HG03442 (cell line): Measurements from ENCODE around the gene TCF4.

Experiments used
- ATAC-seq: cut with Tn5 transposase; IDR thresholded peaks from one replicate; pipeline ENCODE4 v1.9.1; 2021; ENCODE audit warnings: mild to moderate bottlenecking, moderate library complexity; ENCODE audit not compliant: unreplicated experiment

Gene TCF4

DNA sequence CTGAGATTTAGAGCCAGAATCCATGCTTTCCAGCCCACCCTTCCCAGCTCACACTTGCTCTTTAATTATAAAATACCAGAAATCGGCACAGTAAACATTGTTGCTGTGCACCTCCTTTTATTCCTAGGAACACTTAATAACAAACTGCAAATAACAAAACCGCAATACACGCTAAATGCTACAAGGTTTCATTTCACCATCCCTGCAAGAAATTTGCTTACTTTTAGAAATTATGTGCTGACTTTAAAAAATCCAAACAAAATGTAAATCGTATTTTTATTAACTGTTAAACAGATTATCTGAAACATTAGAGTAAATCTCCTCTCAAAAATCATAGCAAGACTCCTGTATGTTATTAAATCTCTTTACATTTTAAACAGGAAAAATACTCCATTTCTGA lies 79.3 kb downstream of the TCF4 start:
- no peak for ATAC-seq

GRCh38 chr18:55506074-55506473 lies 81.9 kb downstream of the TCF4 start:
- ATAC-seq: no peak

DNA sequence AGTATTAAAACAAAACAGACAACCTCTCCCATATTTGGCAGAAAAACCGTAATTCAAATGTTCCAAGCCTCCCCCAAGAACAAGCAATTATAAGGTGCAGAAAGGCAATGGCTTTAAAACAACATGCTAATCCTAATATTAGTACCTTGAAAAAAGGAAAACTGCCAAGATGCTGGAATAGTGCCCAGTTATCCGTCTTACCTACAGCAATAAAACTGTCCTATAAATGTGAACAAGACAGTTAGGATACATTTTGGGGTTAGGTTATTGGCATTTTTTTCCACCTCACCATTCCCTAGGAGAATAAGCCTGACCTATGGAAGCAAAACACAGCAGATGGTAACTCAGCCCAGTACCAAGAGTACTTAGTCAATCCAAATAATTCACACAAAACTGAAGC lies 83.2 kb downstream of the TCF4 start:
- ATAC-seq: no peak

DNA sequence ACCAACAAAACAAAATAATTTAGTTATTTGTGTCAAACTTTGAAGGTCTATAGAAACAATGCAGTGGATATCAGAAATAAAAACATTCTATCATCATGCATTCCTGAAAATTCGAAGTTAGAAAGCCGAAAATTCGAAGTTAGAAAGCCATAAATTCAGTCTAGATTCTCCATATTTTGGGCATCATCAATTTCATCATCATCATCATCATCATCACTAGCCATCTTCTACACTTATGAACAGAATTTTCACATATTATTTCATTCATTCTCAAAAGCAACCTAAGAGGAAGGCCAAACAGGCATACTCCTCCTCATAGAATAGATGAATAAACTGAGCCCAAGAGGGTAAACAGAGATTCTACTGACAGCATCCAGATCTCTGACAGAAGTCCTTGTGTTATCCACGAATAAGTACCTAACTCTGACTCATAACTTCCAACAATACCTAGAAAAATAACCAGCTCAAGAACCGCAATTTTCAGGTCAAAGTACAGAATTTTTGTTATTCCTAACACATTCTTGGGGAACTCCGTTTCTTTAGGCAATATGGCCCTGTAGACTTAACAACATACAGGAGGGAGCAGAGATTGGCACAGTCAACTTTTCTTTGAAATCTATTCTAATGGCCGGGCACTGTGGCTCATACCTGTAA lies 84.7 kb downstream of the TCF4 start:
- ATAC-seq: no peak

DNA sequence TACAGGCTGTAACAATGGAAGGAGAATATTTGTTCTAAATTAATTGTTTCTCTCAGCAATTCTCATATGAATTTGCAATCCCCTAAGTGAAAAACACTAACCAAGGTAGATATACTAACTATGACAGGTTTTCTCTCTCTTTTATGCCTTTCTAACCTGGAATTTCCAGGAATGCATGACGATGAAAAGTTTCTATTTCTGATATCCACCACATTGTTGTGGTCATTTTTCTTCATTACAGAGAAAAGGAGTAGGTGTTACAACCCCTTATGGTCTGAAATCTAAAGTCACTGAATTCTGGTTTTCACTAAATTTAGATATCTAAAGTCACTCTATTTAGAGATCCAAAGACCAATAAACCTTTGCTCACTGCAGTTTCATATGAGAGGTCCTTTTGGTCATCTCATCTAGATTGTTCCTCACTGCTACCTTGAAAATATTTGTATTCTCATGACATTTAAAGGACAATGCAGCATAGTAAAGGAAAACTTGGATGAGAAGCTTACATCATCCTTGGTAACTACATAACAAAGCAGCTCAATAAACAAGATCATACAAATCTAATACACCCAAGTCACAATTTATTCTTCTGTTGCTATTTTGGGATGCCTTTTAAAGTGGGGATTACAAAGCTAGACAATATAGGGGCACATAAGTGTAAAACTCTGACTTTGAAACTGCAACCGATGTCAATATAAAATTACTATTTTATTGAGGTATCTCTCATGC lies 85.8 kb downstream of the TCF4 start:
- no peak for ATAC-seq

GRCh38 chr18:55501579-55501978 lies 86.4 kb downstream of the TCF4 start:
- no peak for ATAC-seq

GRCh38 chr18:55500316-55501086 lies 87.5 kb downstream of the TCF4 start:
- ATAC-seq: no peak

GRCh38 chr18:55499526-55499925 lies 88.5 kb downstream of the TCF4 start:
- ATAC-seq: no peak

DNA sequence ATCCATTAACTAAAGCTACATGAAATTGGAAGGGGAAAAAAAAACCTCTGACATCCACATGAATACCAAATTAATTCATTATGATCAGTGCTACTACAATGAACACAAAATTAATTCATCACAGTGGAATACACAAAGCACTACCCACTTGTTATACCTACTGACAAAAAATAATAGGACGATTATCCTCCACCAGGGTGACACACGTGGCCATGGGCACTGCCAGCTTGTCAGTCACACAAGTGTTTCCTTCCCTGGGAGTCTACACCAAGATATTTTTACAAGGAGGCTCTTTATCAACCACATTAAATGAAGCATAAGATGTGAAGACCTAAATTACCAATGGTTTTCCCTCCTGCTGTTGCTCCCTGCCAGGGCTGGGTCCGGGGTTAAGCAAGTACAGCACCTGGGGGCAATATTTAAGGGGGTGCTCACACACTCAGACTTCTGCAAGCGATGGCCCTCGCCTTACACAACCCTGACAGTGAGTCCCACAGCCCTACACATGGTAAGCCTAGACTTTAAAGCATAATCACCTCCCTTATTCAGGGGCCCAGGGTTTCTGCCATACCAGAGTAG lies 90.1 kb downstream of the TCF4 start:
- ATAC-seq: no peak

DNA sequence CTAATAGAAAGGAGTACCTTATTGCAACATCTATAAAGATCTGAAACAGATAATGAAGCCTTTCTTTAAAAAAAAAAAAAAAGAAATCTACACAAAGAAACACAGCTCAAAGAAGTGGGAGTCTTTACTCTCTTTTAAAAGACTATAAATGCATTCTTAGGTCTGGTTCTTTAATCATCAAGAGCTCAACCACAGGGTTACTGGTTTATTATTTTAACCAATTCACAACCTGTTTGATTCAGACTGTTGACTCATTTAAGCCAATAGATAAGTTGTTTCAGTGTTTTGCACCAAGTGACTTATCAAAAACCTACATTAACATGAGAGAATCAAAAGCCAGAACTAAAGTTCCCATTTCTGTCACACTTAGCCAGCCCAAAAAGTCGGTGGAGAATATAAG lies 93.1 kb downstream of the TCF4 start:
- ATAC-seq: no peak

- no peak for ATAC-seq
Observed at GRCh38 chr18:55494441-55494840, 93.6 kb downstream of the TCF4 start.

DNA sequence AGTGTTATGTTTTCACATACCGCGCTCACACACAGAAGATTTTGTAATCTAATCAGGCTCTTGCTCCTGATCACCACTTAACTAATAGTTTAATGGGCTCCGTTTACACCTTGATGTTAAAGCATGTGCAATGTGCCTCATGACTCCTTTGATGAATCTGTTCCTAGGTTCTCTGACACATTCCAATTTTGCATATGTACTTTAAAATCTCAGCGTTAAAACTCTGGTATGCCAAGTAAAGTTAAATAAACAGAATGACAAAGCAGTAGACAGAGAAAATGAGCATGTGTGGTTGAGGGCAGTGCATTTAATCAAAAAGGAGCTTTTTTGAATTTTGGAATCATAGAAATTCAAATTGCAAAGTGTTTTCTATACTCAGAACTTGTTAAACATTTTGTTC lies 96.4 kb downstream of the TCF4 start:
- ATAC-seq: no peak

GRCh38 chr18:55489034-55489986 lies 98.7 kb downstream of the TCF4 start:
- ATAC-seq: peak; percentile 91

GRCh38 chr18:55488473-55488872 lies 99.5 kb downstream of the TCF4 start:
- no peak for ATAC-seq

DNA sequence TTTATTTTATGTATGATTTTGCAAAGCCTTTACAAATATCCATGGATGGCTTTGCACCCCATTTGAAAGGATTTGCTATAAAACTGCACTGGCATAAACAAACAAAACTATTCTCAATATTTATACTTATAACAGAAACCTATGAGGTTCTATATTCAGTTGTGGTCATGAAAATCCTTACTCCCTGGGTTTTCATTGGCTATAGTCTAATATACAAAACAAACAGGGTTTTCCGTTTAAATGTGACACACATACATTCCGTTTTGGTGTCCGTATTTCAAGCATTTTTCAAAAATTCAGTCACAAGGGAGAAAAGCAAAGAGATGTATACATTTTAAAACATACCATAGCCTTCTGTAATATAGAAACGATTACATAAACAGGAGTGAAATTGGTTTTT lies 100.0 kb downstream of the TCF4 start:
- ATAC-seq: no peak

DNA sequence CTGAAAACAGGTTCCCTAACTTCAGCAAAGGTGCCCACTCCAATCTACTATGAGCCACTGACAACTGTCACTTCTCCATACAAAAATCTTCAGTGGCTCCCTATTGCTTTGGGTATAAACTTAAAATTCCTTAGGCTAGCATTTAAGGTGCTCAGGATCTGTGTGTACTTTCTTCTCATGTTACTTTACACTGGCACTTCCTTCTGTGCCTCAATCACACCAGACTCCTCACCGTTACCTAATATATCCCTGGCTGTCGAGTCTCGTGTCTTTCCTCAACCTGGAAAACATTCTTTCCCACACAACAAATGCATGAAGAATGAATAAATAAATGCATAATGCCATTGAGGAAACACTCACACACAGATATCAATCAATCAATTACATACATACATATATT lies 101.1 kb downstream of the TCF4 start:
- ATAC-seq: no peak

DNA sequence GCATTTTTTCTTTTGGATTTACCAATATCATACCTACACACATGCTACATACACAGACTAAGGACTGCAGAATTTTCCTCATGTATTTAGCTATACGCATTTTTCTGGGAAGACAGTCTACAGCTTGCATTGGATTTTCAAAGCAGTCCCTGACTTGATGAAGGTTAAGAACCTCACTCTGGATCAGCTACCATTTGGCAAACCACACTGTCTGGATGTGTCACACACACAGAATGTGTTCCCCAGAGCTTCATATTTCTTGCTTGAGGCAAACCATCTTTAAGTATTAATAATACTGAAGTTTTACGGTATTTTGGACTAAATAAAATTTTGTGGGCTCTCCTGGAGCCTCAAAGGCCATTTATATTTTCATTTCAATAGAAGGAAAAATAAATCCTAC lies 102.3 kb downstream of the TCF4 start:
- ATAC-seq: no peak

- ATAC-seq: no peak
Observed at GRCh38 chr18:55484773-55485172, 103.2 kb downstream of the TCF4 start.

- no peak for ATAC-seq
Observed at GRCh38 chr18:55483266-55483871, 104.6 kb downstream of the TCF4 start.
